Measurements from ENCODE around the gene CLDN1. TPM values are rescaled to one million over a fixed set of nuclear protein-coding genes. Genes with fewer than 3 reads are reported as not detected.

The CLDN1 gene
- total and polyA plus RNA-seq, 10 of the 15 experiments (the other 5 are each of a cell fraction or from before 2014, with no cell fraction given), result 3.4 to 22.8 (median 8.5) TPM

- H3K4me3 ChIP-seq, result no peak overlapping the region
- no peaks in the 10 kb centered on the region for H3K36me3 ChIP-seq (ENCODE audit: control insufficient read depth in 2 of 2, insufficient read depth in 2 of 2, low read length in 1 of 2)
- BruUV-seq (replicated peaks), result no TSS peak
- 39% methylated on average over 4 of the region's 4 CpGs for WGBS (ENCODE audit: insufficient coverage, insufficient replicate concordance, low lambda C conversion rate, missing lambda C conversion rate)
- intact Hi-C loops (cut with micrococcal nuclease; ENCODE audit: unreplicated experiment), result no loop called here
- SMC1A ChIA-PET (ENCODE audit: uncharacterized antibody, unreplicated experiment), result interaction anchor here (0.8 to 2.0 kb wide), 9 partner anchors 11 to 96 kb away, joined by 3 to 11 read pairs (median 3); partner anchors contain the start of gene CLDN1
- H2AFZ ChIP-seq (ENCODE audit: control insufficient read depth, low read depth, low read length), result no peak overlapping the region
- in situ Hi-C loops (cut with MboI), result no loop called here
- no peak overlapping the region for H3K27ac ChIP-seq (ENCODE audit: control insufficient read depth, insufficient read depth)
- no peaks in the 10 kb centered on the region for H3K4me1 ChIP-seq (ENCODE audit: control insufficient read depth, insufficient read depth, low read length)
- ATAC-seq (peak; percentile 37), DNase-seq (ENCODE audit: low read depth, low spot score) (no peak), FAIRE-seq (no peak)
- H3K4me2 ChIP-seq (ENCODE audit: control insufficient read depth, insufficient read depth), result no peak overlapping the region
- H3K9ac ChIP-seq (ENCODE audit: control insufficient read depth, insufficient read depth, low read length), result no peak overlapping the region
- no peaks in the 10 kb centered on the region for H3K9me3 ChIP-seq (replicated peaks; ENCODE audit: control insufficient read depth, insufficient read depth, low read length)
- H4K20me1 ChIP-seq (ENCODE audit: control insufficient read depth, insufficient read depth), result no peaks in the 10 kb centered on the region
- H3K79me2 ChIP-seq (ENCODE audit: control insufficient read depth, insufficient read depth, low read length), result no peaks in the 10 kb centered on the region
- POLR2A ChIA-PET, result no interaction called here
- CTCF ChIA-PET, result interaction anchor here (0.6 to 1.8 kb wide), 5 partner anchors 12 to 118 kb away, joined by 3 to 7 read pairs (median 3); partner anchors contain the start of gene CLDN1
- RAD21 ChIA-PET (ENCODE audit: unreplicated experiment), result interaction anchor here (1.0 to 1.8 kb wide), 4 partner anchors 10 to 268 kb away, joined by 3 to 7 read pairs (median 4); no protein-coding TSS in a partner anchor
- H3K27me3 ChIP-seq (replicated peaks in 1 of 2; ENCODE audit: control insufficient read depth in 2 of 2, insufficient read depth in 2 of 2, low read length in 1 of 2), result no peaks in the 10 kb centered on the region
- TF ChIP-seq ZNF274 (IDR thresholded peaks at IDR 0.05; ENCODE audit: insufficient read depth, insufficient read length) (no peak), ATF7 (IDR thresholded peaks at IDR 0.05; ENCODE audit: low read depth) (0 out of 2 replicates have a peak, but pooled peaks have one; percentile 18), TBL1XR1 (IDR thresholded peaks at IDR 0.05; ENCODE audit: low read depth, low read length) (no peak)
These were observed 15.6 kb downstream of the CLDN1 start for GRCh38 chr3:190306513-190307163.

DNA sequence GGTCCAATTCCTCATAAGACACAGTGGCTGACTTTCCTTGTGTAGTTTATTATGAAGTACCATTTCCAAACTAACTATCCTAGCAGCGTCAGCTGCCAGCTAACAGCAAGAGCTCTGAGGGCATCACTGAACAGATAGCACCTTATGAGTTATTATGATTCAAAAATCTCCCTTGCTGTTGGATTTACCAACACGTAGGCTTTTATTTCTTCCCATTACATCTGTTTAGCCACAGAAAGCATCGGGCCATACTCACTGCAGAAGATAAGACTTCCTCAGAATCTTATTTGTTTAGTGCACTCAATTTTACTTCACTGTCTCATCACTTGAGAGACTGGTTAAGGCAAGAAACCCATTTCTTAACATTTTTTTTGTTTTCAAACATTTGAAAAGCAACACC lies 16.2 kb downstream of the CLDN1 start:
- POLR2A ChIA-PET, result no interaction called here
- intact Hi-C loops (cut with micrococcal nuclease; ENCODE audit: unreplicated experiment) (no loop called here), in situ Hi-C loops (cut with MboI) (no loop called here)
- H3K79me2 ChIP-seq (ENCODE audit: control insufficient read depth, insufficient read depth, low read length), result no peaks in the 10 kb centered on the region
- H3K27ac ChIP-seq (ENCODE audit: control insufficient read depth, insufficient read depth), result no peak overlapping the region
- H2AFZ ChIP-seq (ENCODE audit: control insufficient read depth, low read depth, low read length), result no peak overlapping the region
- H3K4me1 ChIP-seq (ENCODE audit: control insufficient read depth, insufficient read depth, low read length), result no peaks in the 10 kb centered on the region
- RAD21 ChIA-PET (ENCODE audit: unreplicated experiment), result interaction anchor here (1.2 to 1.8 kb wide), 2 partner anchors 11 to 108 kb away, joined by 3 to 7 read pairs; no protein-coding TSS in a partner anchor
- FAIRE-seq (no peak), DNase-seq (ENCODE audit: low read depth, low spot score) (no peak), ATAC-seq (no peak)
- H3K4me3 ChIP-seq, result no peak overlapping the region
- CTCF ChIA-PET, result interaction anchor here (0.6 to 1.8 kb wide), 3 partner anchors 12 to 31 kb away, joined by 3 to 7 read pairs (median 6); partner anchors contain the start of gene CLDN1
- no peak overlapping the region for H3K4me2 ChIP-seq (ENCODE audit: control insufficient read depth, insufficient read depth)
- no peaks in the 10 kb centered on the region for H3K27me3 ChIP-seq (replicated peaks in 1 of 2; ENCODE audit: control insufficient read depth in 2 of 2, insufficient read depth in 2 of 2, low read length in 1 of 2)
- no TSS peak for BruUV-seq (replicated peaks)
- no peaks in the 10 kb centered on the region for H3K36me3 ChIP-seq (ENCODE audit: control insufficient read depth in 2 of 2, insufficient read depth in 2 of 2, low read length in 1 of 2)
- no peaks in the 10 kb centered on the region for H4K20me1 ChIP-seq (ENCODE audit: control insufficient read depth, insufficient read depth)
- no peaks in the 10 kb centered on the region for H3K9me3 ChIP-seq (replicated peaks; ENCODE audit: control insufficient read depth, insufficient read depth, low read length)
- SMC1A ChIA-PET (ENCODE audit: uncharacterized antibody, unreplicated experiment), result interaction anchor here (1.3 to 2.0 kb wide), 3 partner anchors 10 to 13 kb away, joined by 4 to 11 read pairs (median 8); no protein-coding TSS in a partner anchor
- no peak overlapping the region for H3K9ac ChIP-seq (ENCODE audit: control insufficient read depth, insufficient read depth, low read length)
- 18% methylated on average over 3 of the region's 3 CpGs for WGBS (ENCODE audit: insufficient coverage, insufficient replicate concordance, low lambda C conversion rate, missing lambda C conversion rate)
- TF ChIP-seq POLR2AphosphoS2 (IDR thresholded peaks at IDR 0.05; ENCODE audit: low read depth, low read length) (no peak), RELA (IDR thresholded peaks at IDR 0.05; ENCODE audit: borderline replicate concordance, partially characterized antibody) (no peak), SREBF2 (IDR thresholded peaks at IDR 0.05; ENCODE audit: low read length) (no peak), HDAC6 (IDR thresholded peaks at IDR 0.05; ENCODE audit: unreplicated experiment) (no peak), FOXM1 (IDR thresholded peaks at IDR 0.05; ENCODE audit: low read depth, low read length) (no peak), BACH1 (IDR thresholded peaks at IDR 0.05; ENCODE audit: borderline replicate concordance) (no peak)
- TF ChIP-seq, protein P1, sequence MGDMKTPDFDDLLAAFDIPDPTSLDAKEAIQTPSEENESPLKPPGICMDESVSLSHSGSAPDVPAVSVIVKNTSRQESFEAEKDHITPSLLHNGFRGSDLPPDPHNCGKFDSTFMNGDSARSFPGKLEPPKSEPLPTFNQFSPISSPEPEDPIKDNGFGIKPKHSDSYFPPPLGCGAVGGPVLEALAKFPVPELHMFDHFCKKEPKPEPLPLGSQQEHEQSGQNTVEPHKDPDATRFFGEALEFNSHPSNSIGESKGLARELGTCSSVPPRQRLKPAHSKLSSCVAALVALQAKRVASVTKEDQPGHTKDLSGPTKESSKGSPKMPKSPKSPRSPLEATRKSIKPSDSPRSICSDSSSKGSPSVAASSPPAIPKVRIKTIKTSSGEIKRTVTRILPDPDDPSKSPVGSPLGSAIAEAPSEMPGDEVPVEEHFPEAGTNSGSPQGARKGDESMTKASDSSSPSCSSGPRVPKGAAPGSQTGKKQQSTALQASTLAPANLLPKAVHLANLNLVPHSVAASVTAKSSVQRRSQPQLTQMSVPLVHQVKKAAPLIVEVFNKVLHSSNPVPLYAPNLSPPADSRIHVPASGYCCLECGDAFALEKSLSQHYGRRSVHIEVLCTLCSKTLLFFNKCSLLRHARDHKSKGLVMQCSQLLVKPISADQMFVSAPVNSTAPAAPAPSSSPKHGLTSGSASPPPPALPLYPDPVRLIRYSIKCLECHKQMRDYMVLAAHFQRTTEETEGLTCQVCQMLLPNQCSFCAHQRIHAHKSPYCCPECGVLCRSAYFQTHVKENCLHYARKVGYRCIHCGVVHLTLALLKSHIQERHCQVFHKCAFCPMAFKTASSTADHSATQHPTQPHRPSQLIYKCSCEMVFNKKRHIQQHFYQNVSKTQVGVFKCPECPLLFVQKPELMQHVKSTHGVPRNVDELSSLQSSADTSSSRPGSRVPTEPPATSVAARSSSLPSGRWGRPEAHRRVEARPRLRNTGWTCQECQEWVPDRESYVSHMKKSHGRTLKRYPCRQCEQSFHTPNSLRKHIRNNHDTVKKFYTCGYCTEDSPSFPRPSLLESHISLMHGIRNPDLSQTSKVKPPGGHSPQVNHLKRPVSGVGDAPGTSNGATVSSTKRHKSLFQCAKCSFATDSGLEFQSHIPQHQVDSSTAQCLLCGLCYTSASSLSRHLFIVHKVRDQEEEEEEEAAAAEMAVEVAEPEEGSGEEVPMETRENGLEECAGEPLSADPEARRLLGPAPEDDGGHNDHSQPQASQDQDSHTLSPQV (IDR thresholded peaks at IDR 0.05), result no peak

Measured in GM12878 (cell line).